GM19043 (cell line): ENCODE measurements around the gene AGO4.
"Not testable (repeated sequence)": the region's sequence is repeated elsewhere in the genome, so short reads cannot be mapped to it uniquely, and the experiment has no call there.

Experiments used
- ATAC-seq: cut with Tn5 transposase; IDR thresholded peaks from one replicate; pipeline ENCODE4 v1.9.1; 2021; ENCODE audit warnings: low read depth; ENCODE audit not compliant: unreplicated experiment

Gene AGO4

DNA sequence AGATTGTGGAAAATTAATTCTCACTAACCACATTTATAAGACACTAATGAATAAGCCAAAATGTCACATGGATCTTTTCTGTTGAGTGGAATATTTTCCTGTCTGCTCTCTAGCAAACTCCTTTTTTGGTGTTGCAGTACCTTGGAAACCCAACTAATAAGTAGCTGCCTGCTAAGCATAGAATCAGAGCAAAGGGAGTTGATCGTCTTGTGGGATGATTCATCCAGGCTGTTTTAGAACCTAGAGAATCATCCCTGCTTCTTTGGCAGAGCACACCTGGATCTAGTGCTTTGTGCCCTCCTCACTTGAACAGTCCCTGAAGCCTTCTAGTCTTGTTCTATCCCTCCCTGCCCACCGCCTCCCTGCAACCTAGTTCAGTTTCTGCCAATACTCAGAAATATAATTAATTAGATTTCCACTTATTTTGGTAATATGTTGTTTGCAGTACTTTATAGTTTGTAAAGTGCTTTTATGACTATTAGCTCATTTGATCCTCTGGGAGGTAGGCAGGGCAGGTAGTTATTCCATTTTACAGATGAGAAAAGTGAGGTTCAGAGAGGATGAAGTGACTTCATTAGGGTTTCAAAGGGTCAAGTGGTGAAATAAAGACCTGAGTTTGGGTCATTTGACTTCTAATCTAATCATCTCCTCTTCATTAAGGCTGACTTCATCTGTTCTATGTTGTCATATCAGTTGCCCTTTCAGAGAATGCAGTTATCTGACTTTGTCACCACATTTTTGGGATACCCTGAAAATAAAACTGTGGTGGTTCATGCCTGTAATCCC lies 2.5 kb downstream of the AGO4 start:
- no peak for ATAC-seq

DNA sequence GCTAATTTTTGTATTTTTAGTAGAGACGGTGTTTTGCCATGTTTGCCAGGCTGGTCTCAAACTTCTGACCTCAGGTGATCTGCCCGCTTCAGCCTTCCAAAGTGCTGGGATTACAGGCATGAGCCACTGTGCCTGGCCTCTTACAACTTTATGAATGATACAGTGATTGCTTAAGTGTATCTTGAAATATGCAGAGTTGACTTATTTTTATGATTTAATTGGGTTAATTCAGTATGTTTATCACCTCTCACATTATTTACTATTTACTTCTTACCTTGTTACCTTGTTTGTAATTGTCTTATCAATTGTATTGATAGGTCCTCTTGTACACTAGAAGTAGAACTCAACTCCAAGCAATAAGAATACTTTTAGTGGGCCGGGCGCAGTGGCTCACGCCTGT lies 4.9 kb downstream of the AGO4 start:
- not testable (repeated sequence) for ATAC-seq

GRCh38 chr1:35825255-35825654 lies 17.4 kb downstream of the AGO4 start:
- no peak for ATAC-seq

DNA sequence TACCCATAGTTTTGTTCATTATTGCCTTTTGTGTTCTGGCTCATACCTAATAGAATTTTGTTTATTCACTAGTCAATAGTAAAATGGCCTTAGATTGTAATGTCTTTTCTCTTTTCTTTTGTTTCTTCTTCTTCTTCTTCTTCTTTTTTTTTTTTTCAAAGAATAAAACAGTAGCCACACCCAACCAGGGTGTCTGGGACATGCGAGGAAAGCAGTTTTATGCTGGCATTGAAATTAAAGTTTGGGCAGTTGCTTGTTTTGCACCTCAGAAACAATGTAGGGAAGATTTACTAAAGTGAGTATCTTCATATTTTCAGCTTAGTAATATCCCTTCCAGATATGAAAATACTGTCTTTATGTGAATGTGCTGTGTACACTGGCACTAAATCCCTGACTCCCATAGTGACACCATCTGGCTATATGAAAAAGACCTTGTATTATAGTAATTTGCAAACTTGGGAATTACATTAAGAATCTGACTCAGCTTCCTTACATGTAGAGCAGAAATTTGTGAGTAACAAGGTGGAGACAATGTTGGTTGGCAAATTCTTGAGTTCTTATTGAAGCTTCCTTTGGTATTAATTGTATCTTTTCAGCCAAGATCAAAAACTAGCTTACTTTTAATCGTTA lies 24.6 kb downstream of the AGO4 start:
- no peak for ATAC-seq

GRCh38 chr1:35833395-35833794 lies 25.6 kb downstream of the AGO4 start:
- ATAC-seq, result no peak

- no peak for ATAC-seq
Observed at GRCh38 chr1:35834218-35834617, 26.4 kb downstream of the AGO4 start.

GRCh38 chr1:35835398-35835797 lies 27.6 kb downstream of the AGO4 start:
- ATAC-seq, result no peak

- ATAC-seq, result no peak
Observed at GRCh38 chr1:35836734-35837133, 28.9 kb downstream of the AGO4 start.

DNA sequence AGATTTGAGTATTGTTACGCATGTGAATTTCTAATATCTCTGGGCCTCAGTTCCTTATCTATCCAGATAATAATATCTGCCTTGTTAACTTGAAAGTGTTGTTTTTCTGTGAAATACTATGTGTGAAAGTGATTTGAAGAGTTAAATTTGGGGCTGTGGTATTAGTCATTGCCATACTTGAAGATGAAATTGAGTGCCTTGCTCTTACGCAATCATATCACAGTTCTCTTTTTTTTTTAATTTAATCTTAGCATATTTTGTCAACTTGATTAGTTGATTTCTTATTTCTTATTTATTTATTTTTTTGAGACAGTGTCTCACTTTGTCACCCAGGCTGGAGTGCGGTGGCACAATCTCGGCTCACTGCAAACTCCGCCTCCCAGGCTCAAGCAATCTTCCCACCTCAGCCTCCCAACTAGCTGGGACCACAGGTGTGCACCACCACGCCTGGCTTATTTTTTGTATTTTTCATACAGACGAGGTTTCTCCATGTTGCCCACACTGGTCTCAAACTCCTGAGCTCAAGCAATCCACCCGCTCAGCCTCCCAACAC lies 31.0 kb downstream of the AGO4 start:
- no peak for ATAC-seq

DNA sequence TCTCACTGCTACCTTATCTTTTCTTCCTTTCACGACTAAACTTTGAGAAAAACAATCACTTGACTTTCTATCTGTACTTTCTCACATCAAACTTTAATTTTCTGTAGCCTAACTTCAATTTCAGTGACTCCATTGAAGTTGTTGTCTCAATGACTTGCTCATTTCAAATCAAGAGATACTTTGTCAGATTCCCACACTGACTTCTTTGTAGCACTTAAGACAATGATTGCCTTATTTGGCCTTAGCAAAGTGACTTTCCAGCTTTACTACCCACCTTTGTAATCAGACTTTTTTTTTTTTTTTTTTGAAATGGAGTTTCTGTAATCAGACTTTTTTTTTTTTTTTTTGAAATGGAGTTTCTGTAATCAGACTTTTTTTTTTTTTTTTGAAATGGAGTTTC lies 37.0 kb downstream of the AGO4 start:
- ATAC-seq, result no peak

GRCh38 chr1:35845766-35846165 lies 38.0 kb downstream of the AGO4 start:
- ATAC-seq, result no peak

DNA sequence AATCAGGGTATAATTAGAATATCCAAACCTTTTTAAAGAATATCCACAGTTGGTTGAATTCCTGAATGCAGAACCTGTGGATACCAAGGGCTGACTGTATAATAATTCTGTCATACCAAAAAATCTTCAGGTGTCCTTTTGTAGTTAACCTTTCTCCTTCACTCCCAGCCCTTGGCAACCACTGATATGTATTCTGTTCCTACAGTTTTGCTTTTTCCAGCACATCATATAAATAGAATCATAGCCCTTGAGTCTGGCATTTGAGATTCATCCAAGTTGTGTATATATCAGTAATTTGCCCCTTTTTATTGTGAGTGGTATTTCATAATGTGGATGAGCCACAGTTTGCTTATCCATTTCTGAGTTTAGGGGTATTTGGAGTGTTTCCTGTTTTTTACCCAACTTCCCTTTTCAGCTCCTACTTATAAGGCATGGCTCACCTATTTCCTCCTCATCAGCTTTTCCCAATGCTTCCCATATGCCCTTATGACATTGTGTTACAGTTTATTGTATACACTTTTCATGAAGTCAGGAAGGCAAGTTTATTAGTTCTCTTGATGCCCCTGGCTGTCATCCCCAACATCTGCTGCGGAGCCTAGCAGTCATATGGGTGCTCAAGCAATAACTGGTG lies 40.2 kb downstream of the AGO4 start:
- no peak for ATAC-seq

DNA sequence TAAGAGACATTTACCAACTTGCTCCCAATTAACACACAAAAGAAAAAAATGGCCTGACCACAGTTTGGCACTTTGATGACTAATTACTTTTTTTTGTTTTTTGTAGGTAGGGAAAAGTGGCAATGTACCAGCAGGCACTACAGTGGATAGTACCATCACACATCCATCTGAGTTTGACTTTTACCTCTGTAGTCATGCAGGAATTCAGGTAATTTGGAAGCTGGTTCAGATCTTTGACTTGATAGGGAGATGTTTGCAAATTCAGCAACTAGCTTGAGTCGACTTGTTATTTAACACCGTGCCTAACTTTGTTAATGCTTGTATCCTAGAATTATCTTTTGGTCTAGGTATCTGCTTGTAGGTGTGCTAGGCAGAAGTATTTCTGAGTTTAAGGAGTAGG lies 42.2 kb downstream of the AGO4 start:
- no peak for ATAC-seq

- no peak for ATAC-seq
Observed at GRCh38 chr1:35850716-35851115, 42.9 kb downstream of the AGO4 start.

- no peak for ATAC-seq
Observed at GRCh38 chr1:35851132-35851869, 43.5 kb downstream of the AGO4 start.

GRCh38 chr1:35852241-35852640 lies 44.4 kb downstream of the AGO4 start:
- ATAC-seq, result no peak

DNA sequence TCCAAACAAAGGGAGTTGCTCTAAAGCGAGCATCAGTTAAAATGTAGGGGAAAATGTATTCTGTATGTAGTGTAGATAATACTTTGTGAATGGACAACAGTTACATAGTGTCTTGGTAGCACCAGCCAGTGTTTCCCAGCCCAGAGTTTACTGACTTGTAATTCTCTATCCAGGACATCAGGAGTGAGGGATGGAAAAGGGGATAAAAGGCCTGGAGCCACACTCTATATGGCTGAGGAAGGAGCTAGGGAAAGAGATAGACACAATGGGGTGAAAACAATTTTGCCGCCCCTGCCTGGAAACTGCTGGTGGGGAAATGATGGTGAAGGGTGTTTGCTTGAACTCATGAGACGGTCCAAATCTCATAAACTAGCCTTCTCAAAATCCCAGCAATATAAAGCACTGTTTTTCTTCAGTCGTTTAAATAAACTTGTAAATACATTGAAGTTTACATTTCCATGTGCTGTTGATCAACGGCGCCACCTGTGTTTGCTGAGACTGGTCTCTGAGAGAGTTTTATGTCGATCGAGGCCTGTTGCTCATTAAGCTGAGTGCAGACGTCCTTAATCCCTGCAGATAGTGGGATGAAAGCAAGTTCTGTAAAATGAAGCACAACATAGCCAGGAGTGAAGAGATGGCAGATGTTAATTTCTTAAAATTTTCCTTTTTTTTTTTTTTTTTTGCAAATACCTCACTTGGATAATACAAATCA lies 47.3 kb downstream of the AGO4 start:
- ATAC-seq, result no peak

GRCh38 chr1:35856964-35857363 lies 49.1 kb downstream of the AGO4 start:
- ATAC-seq, result no peak

GRCh38 chr1:35857830-35858229 lies 50.0 kb downstream of the AGO4 start:
- no peak for ATAC-seq

DNA sequence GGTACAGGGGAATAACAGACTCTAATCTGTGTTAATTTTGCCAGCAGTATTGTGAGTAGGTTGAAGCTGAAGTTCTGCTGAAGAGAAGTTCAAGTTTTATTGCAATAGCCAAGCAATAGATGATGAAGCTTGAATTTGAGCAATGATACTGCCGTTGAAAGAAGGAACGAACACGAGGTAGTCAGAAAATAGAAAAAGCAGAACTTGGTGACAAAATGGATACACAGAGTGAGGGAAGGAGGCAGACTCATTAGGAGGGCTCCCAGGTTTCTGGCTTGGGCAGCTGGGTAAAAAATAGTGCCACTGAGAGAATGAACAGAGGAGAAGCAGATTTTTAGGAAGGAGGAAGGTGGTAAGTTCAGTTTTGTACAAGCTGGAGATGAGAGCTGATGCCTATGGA lies 52.9 kb downstream of the AGO4 start:
- ATAC-seq, result no peak
